Endothelial cell of umbilical vein (primary cell): ENCODE results near the gene KLF13. TPM values are rescaled to one million over a fixed set of nuclear protein-coding genes. Genes with fewer than 3 reads are reported as not detected.

Experiments used
- BruUV-seq: library from RNA; stranded (reverse); fragments of 400-500 nt; replicated peaks from 2 replicates; lab custom pipeline; 2021; lab: Mats Ljungman, UMichigan
- CTCF ChIA-PET: fragments of 300-600, 350-600 bp; sonication (Branson Sonifier 250); formaldehyde crosslinking; loops from one replicate; lab custom pipeline; 2021; ENCODE audit warnings: antibody characterized with exemption, inconsistent platforms; lab: Charles Lee
- POLR2A ChIA-PET: fragments of 300-600, 350-600 bp; sonication (Branson Sonifier 250); formaldehyde crosslinking; loops from one replicate; lab custom pipeline; 2021; ENCODE audit warnings: antibody characterized with exemption, inconsistent platforms; lab: Charles Lee
- DNase-seq: peaks from one replicate; pipeline ENCODE4 v3.0.0-alpha.2; 2011; ENCODE audit warnings: low read depth, low spot score
- FAIRE-seq: peaks from 2 replicates; lab custom pipeline; 2011; peaks lifted over from hg19 to GRCh38; lab: Jason Lieb, UNC
- H2AFZ ChIP-seq: 2 replicates; pipeline ENCODE4 v1.6.0; 2012; ENCODE audit warnings: low read depth, low read length, control low read depth, inconsistent platforms
- H3K27ac ChIP-seq: 2 replicates; pipeline ENCODE4 v1.5.1; 2011; ENCODE audit warnings: low read depth, mild to moderate bottlenecking, control low read depth, low read length, moderate library complexity; ENCODE audit not compliant: insufficient read depth
- H3K27me3 ChIP-seq, 2 experiments: 2 replicates each; pipeline versions ENCODE4 v1.6.0 to v1.6.1; 2011; ENCODE audit warnings: low read length in 2 of 2, mixed read lengths in 1 of 2; ENCODE audit not compliant: control insufficient read depth in 2 of 2, insufficient read depth in 2 of 2
- H3K36me3 ChIP-seq, 2 experiments: 2 replicates in 1 of 2; 3 replicates in 1 of 2; pipeline ENCODE4 v1.5.1; 2011; ENCODE audit warnings: low read length in 2 of 2, mild to moderate bottlenecking in 1 of 2, moderate library complexity in 1 of 2; ENCODE audit not compliant: control insufficient read depth in 2 of 2, insufficient read depth in 2 of 2; ENCODE audit errors: extremely low read depth in 1 of 2
- H3K4me1 ChIP-seq: 3 replicates; pipeline ENCODE4 v1.5.1; 2011; ENCODE audit warnings: mild to moderate bottlenecking, low read length; ENCODE audit not compliant: control insufficient read depth, insufficient read depth; ENCODE audit errors: extremely low read depth
- H3K4me2 ChIP-seq: 2 replicates; pipeline ENCODE4 v1.6.1; 2011; ENCODE audit warnings: low read length, control low read depth, mixed read lengths; ENCODE audit not compliant: insufficient read depth
- H3K4me3 ChIP-seq, 3 experiments: fragments of 200-600 bp in 1 of 3; sonication (generic), shearing (Covaris generic) in 1 of 3; replicated peaks in 1 of 3; 2 replicates each; pipeline ENCODE4 v1.5.1; 2011 to 2016; ENCODE audit warnings: control low read depth in 3 of 3, low read length in 3 of 3, mild to moderate bottlenecking in 2 of 3, inconsistent platforms in 1 of 3, low read depth in 1 of 3, moderate library complexity in 1 of 3; ENCODE audit not compliant: insufficient read depth in 1 of 3
- H3K79me2 ChIP-seq: 2 replicates; pipeline ENCODE4 v1.6.0; 2012; ENCODE audit warnings: low read length, inconsistent platforms; ENCODE audit not compliant: control insufficient read depth, insufficient read depth
- H3K9ac ChIP-seq: replicated peaks from 2 replicates; pipeline ENCODE3; 2011; ENCODE audit warnings: low read length, control low read depth; ENCODE audit not compliant: insufficient read depth; ENCODE audit errors: extremely low read depth
- H3K9me1 ChIP-seq: replicated peaks from 3 replicates; pipeline ENCODE4 v1.6.0; 2011; ENCODE audit warnings: mild to moderate bottlenecking, low read length; ENCODE audit not compliant: control insufficient read depth, insufficient read depth; ENCODE audit errors: extremely low read depth
- H3K9me3 ChIP-seq: replicated peaks from 2 replicates; pipeline ENCODE4 v1.5.1; 2012; ENCODE audit warnings: low read length, inconsistent platforms; ENCODE audit not compliant: control insufficient read depth, insufficient read depth
- H4K20me1 ChIP-seq: replicated peaks from 2 replicates; pipeline ENCODE3; 2011; ENCODE audit warnings: mild to moderate bottlenecking, low read length; ENCODE audit not compliant: control insufficient read depth, insufficient read depth; ENCODE audit errors: extremely low read depth
- EZH2 ChIP-seq: IDR thresholded peaks from 2 replicates; pipeline ENCODE4 v1.6.1; 2012; ENCODE audit warnings: borderline replicate concordance, low read depth, mild to moderate bottlenecking, moderate library complexity, low read length, inconsistent platforms; ENCODE audit not compliant: severe bottlenecking
- FOS ChIP-seq: IDR thresholded peaks from 2 replicates; pipeline ENCODE4 v1.6.1; 2011; ENCODE audit warnings: mild to moderate bottlenecking, low read length, moderate library complexity, borderline replicate concordance; ENCODE audit not compliant: insufficient read depth
- GATA2 ChIP-seq: IDR thresholded peaks from 2 replicates; pipeline ENCODE4 v1.7.0; 2011; ENCODE audit warnings: low read depth, mild to moderate bottlenecking, moderate library complexity, mixed read lengths, low read length; ENCODE audit not compliant: insufficient read length, insufficient read depth
- JUN ChIP-seq: IDR thresholded peaks from 2 replicates; pipeline ENCODE4 v1.6.1; 2011; ENCODE audit warnings: borderline replicate concordance, low read depth; ENCODE audit not compliant: insufficient read length, insufficient read depth
- MYC ChIP-seq: IDR thresholded peaks from one replicate; pipeline ENCODE4 v1.6.1; 2011; ENCODE audit warnings: mild to moderate bottlenecking, low read depth, low read length
- POLR2A ChIP-seq: IDR thresholded peaks from 2 replicates; pipeline ENCODE4 v1.6.1; 2012; ENCODE audit warnings: low read depth, mild to moderate bottlenecking, control low read depth, low read length
- POLR2AphosphoS5 ChIP-seq: IDR thresholded peaks from 2 replicates; pipeline ENCODE4 v1.6.1; 2012; ENCODE audit warnings: low read depth, mild to moderate bottlenecking, control low read depth, low read length, moderate library complexity; ENCODE audit not compliant: insufficient read depth
- dilution Hi-C: fragments of 300-500 bp; cut with MboI; formaldehyde crosslinking; loops from one replicate; pipeline ENCODE4 v1.15.0; 2019; ENCODE audit warnings: low sequenced_read_pairs; ENCODE audit not compliant: extremely low pct_ligation_motif_present
- intact Hi-C: fragments of 100-400 bp; cut with micrococcal nuclease; formaldehyde crosslinking; loops from one replicate; pipeline ENCODE4 v1.10.0; 2022
- polyA plus RNA-seq, 4 experiments: library from polyadenylated mRNA; depleted of rRNA in 3 of 4; stranded (reverse) in 3 of 4; unstranded in 1 of 4; fragments of >200 nt; gene quantifications; 2 replicates each; pipeline versions ENCODE4 v1.2.1 to v1.2.3, GENCODE V29; 2011 to 2012; ENCODE audit warnings: missing spikeins in 1 of 4
- total RNA-seq: library from RNA; stranded (reverse); gene quantifications from 2 replicates; pipeline ENCODE4 v1.2.3, GENCODE V29; 2021
- TF ChIP-seq, protein P1 (sequence below): IDR thresholded peaks from 2 replicates; pipeline ENCODE4 v1.6.1; 2011; ENCODE audit not compliant: insufficient read depth, insufficient read length
- TF ChIP-seq, protein P2 (sequence below), 2 donors: IDR thresholded peaks; 1 replicate in 1 of 2; 2 replicates in 1 of 2; pipeline ENCODE4 v1.5.1; 2011; ENCODE audit warnings: low read length in 2 of 2, mild to moderate bottlenecking in 2 of 2, moderate library complexity in 2 of 2, control low read depth in 1 of 2, inconsistent platforms in 1 of 2, low read depth in 1 of 2; ENCODE audit not compliant: insufficient read depth in 1 of 2; ENCODE audit errors: extremely low read depth in 1 of 2

Gene KLF13
- total and polyA plus RNA-seq, 2 donors (not counting 3 experiments of a cell fraction or from before 2014, with no cell fraction given) = 10.1 to 31.9 TPM

DNA sequence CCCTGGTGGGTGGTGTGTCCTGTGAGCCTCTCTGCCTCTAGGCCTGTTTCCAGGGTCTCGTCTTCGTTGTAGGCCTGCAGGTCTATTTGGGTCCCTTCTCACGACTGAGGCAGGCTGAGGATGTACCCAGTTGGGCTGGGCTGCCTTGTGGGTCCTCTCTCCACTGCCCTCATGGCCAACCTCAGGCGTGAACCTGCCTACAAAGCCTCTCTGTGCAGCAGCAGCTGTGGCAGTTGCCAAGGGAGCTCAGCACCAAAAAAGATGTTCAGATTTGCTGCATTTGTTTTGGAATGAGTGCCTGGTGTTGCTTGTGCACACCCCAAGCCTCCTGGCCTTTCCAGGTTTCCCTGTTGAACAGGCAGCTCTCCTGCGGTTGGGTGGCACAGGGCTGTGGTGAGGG, 13.4 kb downstream of the KLF13 start:
- H3K9ac ChIP-seq = no peak overlapping the region
- no peaks in the 10 kb centered on the region for H3K9me1 ChIP-seq
- no peaks in the 10 kb centered on the region for H3K9me3 ChIP-seq
- no peak overlapping the region for H3K4me2 ChIP-seq
- no peaks in the 10 kb centered on the region for H4K20me1 ChIP-seq
- FAIRE-seq (no peak), DNase-seq (no peak)
- CTCF ChIA-PET = interaction anchor here (1.3 to 1.4 kb wide), 2 partner anchors 14 to 149 kb away, joined by 3 read pairs; partner anchors contain the start of gene KLF13
- BruUV-seq = no TSS peak
- no peak overlapping the region for H3K27ac ChIP-seq
- intact Hi-C loops (no loop called here), dilution Hi-C loops (no loop called here)
- TF ChIP-seq FOS = no peak
- TF ChIP-seq, protein P1, sequence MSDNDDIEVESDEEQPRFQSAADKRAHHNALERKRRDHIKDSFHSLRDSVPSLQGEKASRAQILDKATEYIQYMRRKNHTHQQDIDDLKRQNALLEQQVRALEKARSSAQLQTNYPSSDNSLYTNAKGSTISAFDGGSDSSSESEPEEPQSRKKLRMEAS = no peak
- TF ChIP-seq JUN = no peak
- no peak for TF ChIP-seq POLR2A
- peaks cover 19% of the 10 kb centered on the region for H3K79me2 ChIP-seq
- H3K36me3 ChIP-seq = no peaks in the 10 kb centered on the region
- H3K4me3 ChIP-seq = no peak overlapping the region
- POLR2A ChIA-PET = no interaction called here
- peaks cover 21% of the 10 kb centered on the region for H3K4me1 ChIP-seq
- no peak overlapping the region for H2AFZ ChIP-seq
- no peaks in the 10 kb centered on the region for H3K27me3 ChIP-seq

DNA sequence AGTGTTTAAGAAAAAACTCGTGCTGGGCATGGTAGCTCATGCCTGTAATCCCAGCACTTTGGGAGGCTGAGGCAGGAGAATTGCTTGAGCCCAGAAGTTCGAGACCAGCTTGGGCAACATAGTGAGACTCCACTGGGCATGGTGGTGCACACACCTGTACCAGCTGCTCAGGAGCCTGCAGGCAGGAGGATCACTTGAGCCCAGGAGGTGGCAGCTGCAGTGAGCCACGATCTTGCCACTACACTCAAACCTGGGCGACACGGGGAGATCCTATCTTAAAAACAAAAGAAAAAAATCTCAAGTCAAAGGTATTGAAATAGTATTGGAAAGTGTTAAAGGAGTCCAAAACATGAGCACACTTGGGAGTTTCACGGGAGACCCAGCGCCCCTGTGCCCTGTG, 14.0 kb downstream of the KLF13 start:
- H3K36me3 ChIP-seq = no peaks in the 10 kb centered on the region
- no peak overlapping the region for H3K4me2 ChIP-seq
- ChIA-PET CTCF (interaction anchor here (1.2 to 1.4 kb wide), 3 partner anchors 12 to 148 kb away, joined by 3 read pairs; partner anchors contain the start of gene KLF13), POLR2A (no interaction called here)
- no peaks in the 10 kb centered on the region for H3K9me1 ChIP-seq
- no TSS peak for BruUV-seq
- H3K9ac ChIP-seq = no peak overlapping the region
- no peaks in the 10 kb centered on the region for H3K27me3 ChIP-seq
- DNase-seq = no peak
- no peak for FAIRE-seq
- no peak for TF ChIP-seq POLR2A
- no peak for TF ChIP-seq JUN
- TF ChIP-seq, protein P1 = no peak
- TF ChIP-seq FOS = no peak
- TF ChIP-seq GATA2 = no peak
- no peak for TF ChIP-seq EZH2
- TF ChIP-seq, protein P2, sequence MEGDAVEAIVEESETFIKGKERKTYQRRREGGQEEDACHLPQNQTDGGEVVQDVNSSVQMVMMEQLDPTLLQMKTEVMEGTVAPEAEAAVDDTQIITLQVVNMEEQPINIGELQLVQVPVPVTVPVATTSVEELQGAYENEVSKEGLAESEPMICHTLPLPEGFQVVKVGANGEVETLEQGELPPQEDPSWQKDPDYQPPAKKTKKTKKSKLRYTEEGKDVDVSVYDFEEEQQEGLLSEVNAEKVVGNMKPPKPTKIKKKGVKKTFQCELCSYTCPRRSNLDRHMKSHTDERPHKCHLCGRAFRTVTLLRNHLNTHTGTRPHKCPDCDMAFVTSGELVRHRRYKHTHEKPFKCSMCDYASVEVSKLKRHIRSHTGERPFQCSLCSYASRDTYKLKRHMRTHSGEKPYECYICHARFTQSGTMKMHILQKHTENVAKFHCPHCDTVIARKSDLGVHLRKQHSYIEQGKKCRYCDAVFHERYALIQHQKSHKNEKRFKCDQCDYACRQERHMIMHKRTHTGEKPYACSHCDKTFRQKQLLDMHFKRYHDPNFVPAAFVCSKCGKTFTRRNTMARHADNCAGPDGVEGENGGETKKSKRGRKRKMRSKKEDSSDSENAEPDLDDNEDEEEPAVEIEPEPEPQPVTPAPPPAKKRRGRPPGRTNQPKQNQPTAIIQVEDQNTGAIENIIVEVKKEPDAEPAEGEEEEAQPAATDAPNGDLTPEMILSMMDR (IDR thresholded peaks at IDR 0.05; ENCODE audit: extremely low read depth in 1 of 2, insufficient read depth in 1 of 2, low read depth in 1 of 2, low read length in 2 of 2) = no peak
- no peak for TF ChIP-seq POLR2AphosphoS5
- TF ChIP-seq MYC = no peak
- no peaks in the 10 kb centered on the region for H4K20me1 ChIP-seq
- H3K9me3 ChIP-seq = no peaks in the 10 kb centered on the region
- dilution Hi-C loops = no loop called here
- H3K27ac ChIP-seq = no peak overlapping the region
- intact Hi-C loops = no loop called here
- H3K4me1 ChIP-seq = peaks cover 21% of the 10 kb centered on the region
- no peak overlapping the region for H3K4me3 ChIP-seq
- peaks cover 17% of the 10 kb centered on the region for H3K79me2 ChIP-seq
- H2AFZ ChIP-seq = no peak overlapping the region
